ENCODE results near the gene FBXO42.

DNA sequence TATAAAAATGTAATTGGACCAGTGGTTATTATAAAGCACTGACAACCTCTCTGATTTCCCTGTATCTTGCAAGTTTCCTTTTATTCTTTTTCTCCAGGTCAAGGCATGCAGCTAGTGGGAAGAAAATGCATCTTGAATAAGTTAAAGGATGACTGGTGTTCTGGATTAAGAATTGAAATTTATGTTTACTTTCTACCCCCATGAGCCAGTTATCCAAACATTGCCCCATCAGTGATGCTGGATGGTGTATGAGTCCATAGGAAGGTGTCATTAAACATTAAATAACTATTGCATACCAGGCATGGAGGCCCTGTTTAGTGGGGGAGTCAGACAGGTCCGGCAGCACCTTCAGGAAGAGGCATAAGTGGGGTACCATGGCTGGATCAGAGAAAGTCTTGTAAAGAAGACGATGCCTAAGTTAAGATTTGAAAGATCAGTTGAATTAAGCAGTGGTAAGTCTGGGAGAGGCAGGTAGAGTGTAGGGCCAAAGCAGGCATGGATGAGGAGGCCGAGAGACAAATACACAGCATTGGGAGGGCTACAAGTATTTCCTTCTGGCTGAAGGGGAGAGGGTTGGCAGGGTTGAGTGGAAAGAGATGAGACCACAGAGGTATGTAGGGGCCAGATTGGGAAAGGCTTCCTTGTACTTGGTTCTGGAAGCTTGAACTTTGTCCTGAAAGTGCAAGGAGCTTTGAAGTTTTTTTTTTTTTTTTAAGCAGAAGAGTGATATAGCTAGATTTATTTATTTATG is 20.4 kb upstream of the FBXO42 start:
- TF ChIP-seq, protein P1, sequence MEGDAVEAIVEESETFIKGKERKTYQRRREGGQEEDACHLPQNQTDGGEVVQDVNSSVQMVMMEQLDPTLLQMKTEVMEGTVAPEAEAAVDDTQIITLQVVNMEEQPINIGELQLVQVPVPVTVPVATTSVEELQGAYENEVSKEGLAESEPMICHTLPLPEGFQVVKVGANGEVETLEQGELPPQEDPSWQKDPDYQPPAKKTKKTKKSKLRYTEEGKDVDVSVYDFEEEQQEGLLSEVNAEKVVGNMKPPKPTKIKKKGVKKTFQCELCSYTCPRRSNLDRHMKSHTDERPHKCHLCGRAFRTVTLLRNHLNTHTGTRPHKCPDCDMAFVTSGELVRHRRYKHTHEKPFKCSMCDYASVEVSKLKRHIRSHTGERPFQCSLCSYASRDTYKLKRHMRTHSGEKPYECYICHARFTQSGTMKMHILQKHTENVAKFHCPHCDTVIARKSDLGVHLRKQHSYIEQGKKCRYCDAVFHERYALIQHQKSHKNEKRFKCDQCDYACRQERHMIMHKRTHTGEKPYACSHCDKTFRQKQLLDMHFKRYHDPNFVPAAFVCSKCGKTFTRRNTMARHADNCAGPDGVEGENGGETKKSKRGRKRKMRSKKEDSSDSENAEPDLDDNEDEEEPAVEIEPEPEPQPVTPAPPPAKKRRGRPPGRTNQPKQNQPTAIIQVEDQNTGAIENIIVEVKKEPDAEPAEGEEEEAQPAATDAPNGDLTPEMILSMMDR (conservative IDR thresholded peaks at IDR 0.05; ENCODE audit: low read depth, low read length), result no peak
- TF ChIP-seq RFX5 (IDR thresholded peaks at IDR 0.05; ENCODE audit: low read depth, low read length), result no peak
- TF ChIP-seq, protein P2, sequence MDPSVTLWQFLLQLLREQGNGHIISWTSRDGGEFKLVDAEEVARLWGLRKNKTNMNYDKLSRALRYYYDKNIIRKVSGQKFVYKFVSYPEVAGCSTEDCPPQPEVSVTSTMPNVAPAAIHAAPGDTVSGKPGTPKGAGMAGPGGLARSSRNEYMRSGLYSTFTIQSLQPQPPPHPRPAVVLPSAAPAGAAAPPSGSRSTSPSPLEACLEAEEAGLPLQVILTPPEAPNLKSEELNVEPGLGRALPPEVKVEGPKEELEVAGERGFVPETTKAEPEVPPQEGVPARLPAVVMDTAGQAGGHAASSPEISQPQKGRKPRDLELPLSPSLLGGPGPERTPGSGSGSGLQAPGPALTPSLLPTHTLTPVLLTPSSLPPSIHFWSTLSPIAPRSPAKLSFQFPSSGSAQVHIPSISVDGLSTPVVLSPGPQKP (IDR thresholded peaks at IDR 0.05; ENCODE audit: borderline replicate concordance, low read depth, low read length), result no peak
- TF ChIP-seq POLR2A (IDR thresholded peaks at IDR 0.05; ENCODE audit: low read depth, low read length), result no peak
- TF ChIP-seq MAFK (IDR thresholded peaks at IDR 0.05; ENCODE audit: low read depth, low read length), result no peak
- TF ChIP-seq BHLHE40 (IDR thresholded peaks at IDR 0.05; ENCODE audit: low read depth, low read length), result no peak
- no peak for TF ChIP-seq CHD1 (IDR thresholded peaks at IDR 0.05; ENCODE audit: low read depth, low read length)
- TF ChIP-seq MAZ (IDR thresholded peaks at IDR 0.05; ENCODE audit: borderline replicate concordance, low read depth, low read length), result no peak
- TF ChIP-seq MXI1 (IDR thresholded peaks at IDR 0.05; ENCODE audit: borderline replicate concordance, low read depth, low read length), result no peak

All from IMR-90 (cell line).